HepG2 (cell line): ENCODE data around the gene NAPSA. TPM values are rescaled to one million over a fixed set of nuclear protein-coding genes. Genes with fewer than 3 reads are reported as not detected.

ENCODE experiments used
- ATAC-seq: fragments of 200-7000 bp; cut with Tn5 transposase; 3 replicates; pipeline ENCODE4 v1.9.1; 2020; ENCODE audit warnings: mild to moderate bottlenecking, moderate library complexity
- BruUV-seq: library from RNA; stranded (reverse); fragments of 400-500 nt; replicated peaks from 2 replicates; lab custom pipeline; 2021; lab: Mats Ljungman, UMichigan
- CTCF ChIA-PET: fragments of 300-600 bp; formaldehyde crosslinking; extraction: SDS; loops from one replicate; lab custom pipeline; 2021; ENCODE audit warnings: low total read pairs, inconsistent platforms, low intra/inter-chr PET ratio; lab: Yijun Ruan, JAX
- POLR2A ChIA-PET: fragments of 350-600 bp; sonication (Branson Sonifier 250); formaldehyde crosslinking; loops from one replicate; lab custom pipeline; 2020; ENCODE audit warnings: antibody characterized with exemption, inconsistent platforms; lab: Yijun Ruan, JAX
- DNase-seq: peaks from one replicate; pipeline ENCODE4 v3.0.0-alpha.2; 2015; ENCODE audit warnings: low spot score
- FAIRE-seq: peaks from 3 replicates; lab custom pipeline; 2011; peaks lifted over from hg19 to GRCh38; lab: Jason Lieb, UNC
- H2AFZ ChIP-seq: one replicate; pipeline ENCODE4 v1.6.1; 2011; ENCODE audit warnings: low read length, inconsistent platforms
- H3K27ac ChIP-seq: fragments of 300-600 bp; 3 replicates; pipeline ENCODE4 v1.8.0; 2011; ENCODE audit warnings: mixed run types, mild to moderate bottlenecking, mixed read lengths, low read length, inconsistent platforms; ENCODE audit not compliant: insufficient read depth; ENCODE audit errors: extremely low read length
- H3K27me3 ChIP-seq, 2 experiments: fragments of 200-600 bp in 1 of 2; 2 replicates in 1 of 2; 3 replicates in 1 of 2; pipeline versions ENCODE4 v1.6.0 to v1.8.0; 2011; ENCODE audit warnings: low read length in 2 of 2, mild to moderate bottlenecking in 2 of 2, moderate library complexity in 2 of 2, inconsistent platforms in 1 of 2; ENCODE audit not compliant: insufficient read depth in 2 of 2, control insufficient read depth in 1 of 2
- H3K36me3 ChIP-seq, 2 experiments: fragments of 200-600 bp in 1 of 2; replicated peaks in 1 of 2; 2 replicates in 1 of 2; 3 replicates in 1 of 2; pipeline versions ENCODE4 v1.5.1 to v1.8.0; 2011; ENCODE audit warnings: low read length in 2 of 2, inconsistent platforms in 1 of 2; ENCODE audit not compliant: insufficient read depth in 2 of 2, control insufficient read depth in 1 of 2
- H3K4me1 ChIP-seq: 2 replicates; pipeline ENCODE4 v1.5.1; 2012; ENCODE audit warnings: low read length, inconsistent platforms; ENCODE audit not compliant: insufficient read depth
- H3K4me2 ChIP-seq: 2 replicates; pipeline ENCODE4 v1.6.0; 2011; ENCODE audit warnings: low read depth, low read length, inconsistent platforms
- H3K4me3 ChIP-seq, 3 experiments: fragments of 200-600 bp in 1 of 3; sonication (generic), shearing (Covaris generic) in 1 of 3; replicated peaks in 1 of 3; 2 replicates each; pipeline ENCODE4 v1.5.1; 2011 to 2016; ENCODE audit warnings: low read length in 3 of 3, inconsistent platforms in 2 of 3, low read depth in 2 of 3, mild to moderate bottlenecking in 2 of 3, control low read depth in 1 of 3, mixed read lengths in 1 of 3; ENCODE audit not compliant: insufficient read depth in 1 of 3
- H3K79me2 ChIP-seq: one replicate; pipeline ENCODE4 v1.6.1; 2011; ENCODE audit warnings: low read length, inconsistent platforms; ENCODE audit not compliant: insufficient read depth
- H3K9ac ChIP-seq: 2 replicates; pipeline ENCODE4 v1.6.0; 2011; ENCODE audit warnings: mild to moderate bottlenecking, low read depth, low read length, inconsistent platforms; ENCODE audit not compliant: insufficient read depth
- H3K9me3 ChIP-seq: 2 replicates; pipeline ENCODE4 v1.5.1; 2012; ENCODE audit warnings: mild to moderate bottlenecking, low read length
- H4K20me1 ChIP-seq: 2 replicates; pipeline ENCODE4 v1.6.0; 2011; ENCODE audit warnings: inconsistent platforms, mild to moderate bottlenecking, low read length, moderate library complexity; ENCODE audit not compliant: insufficient read depth
- ATF1 ChIP-seq: IDR thresholded peaks from 2 replicates; pipeline ENCODE4 v1.6.1; 2016; ENCODE audit warnings: mild to moderate bottlenecking, control low read depth
- ATRX ChIP-seq: sonication (generic); formaldehyde crosslinking; IDR thresholded peaks from 2 replicates; pipeline ENCODE4 v1.4.0; 2020; ENCODE audit warnings: missing genetic modification reagents, borderline replicate concordance
- DPF2 ChIP-seq: sonication (generic); formaldehyde crosslinking; IDR thresholded peaks from 2 replicates; pipeline ENCODE4 v1.4.0; 2020; ENCODE audit warnings: mild to moderate bottlenecking, low read depth, missing genetic modification reagents, borderline replicate concordance
- EEA1 ChIP-seq: sonication (generic); formaldehyde crosslinking; IDR thresholded peaks from 2 replicates; pipeline ENCODE4 v1.5.1; 2020; ENCODE audit warnings: mild to moderate bottlenecking, missing genetic modification reagents, borderline replicate concordance
- PTBP1 ChIP-seq: fragments of 200-400 bp; formaldehyde crosslinking; IDR thresholded peaks from 2 replicates; pipeline ENCODE4 v1.6.1; 2018; ENCODE audit warnings: low read length, low read depth; ENCODE audit not compliant: poor library complexity, severe bottlenecking
- RFX1 ChIP-seq: fragments of 450-650 bp; IDR thresholded peaks from 2 replicates; pipeline ENCODE4 v1.6.1; 2017
- RXRA ChIP-seq: sonication (generic); formaldehyde crosslinking; IDR thresholded peaks from 2 replicates; pipeline ENCODE4 v1.5.1; 2020; ENCODE audit warnings: missing genetic modification reagents
- SAP130 ChIP-seq: IDR thresholded peaks from 2 replicates; pipeline ENCODE4 v1.6.1; 2016; ENCODE audit warnings: low read depth
- SRSF4 ChIP-seq: fragments of 200-400 bp; formaldehyde crosslinking; IDR thresholded peaks from one replicate; pipeline ENCODE4 v1.6.1; 2018; ENCODE audit warnings: mild to moderate bottlenecking, low read depth, low read length, moderate library complexity; ENCODE audit not compliant: poor library complexity, severe bottlenecking
- ZFY ChIP-seq: sonication (generic); formaldehyde crosslinking; IDR thresholded peaks from 2 replicates; pipeline ENCODE4 v1.4.0; 2020; ENCODE audit warnings: missing genetic modification reagents
- WGBS: methylation state at CpG from one replicate; pipeline ENCODE4 v1.1.6; 2017; ENCODE audit warnings: low lambda C conversion rate; 5-methylcytosine and 5-hydroxymethylcytosine counted together
- in situ Hi-C: cut with HindIII; loops from 2 replicates; pipeline ENCODE4 v1.10.0; 2017; ENCODE audit warnings: low pct_unique_long_range_greater_than_20kb; ENCODE audit not compliant: extremely low pct_ligation_motif_present
- intact Hi-C: fragments of 100-400 bp; cut with micrococcal nuclease; formaldehyde crosslinking; loops from one replicate; pipeline ENCODE4 v1.10.0; 2022; ENCODE audit not compliant: unreplicated experiment
- polyA plus RNA-seq, 8 experiments: library from polyadenylated mRNA; depleted of rRNA in 3 of 8; stranded (reverse) in 7 of 8; unstranded in 1 of 8; fragments of >200 nt; fragmentation: Illumina TruSeq in 4 of 8; extraction: Trizol in 4 of 8; gene quantifications; 2 replicates each; pipeline versions ENCODE4 v1.2.1 to v1.2.3, GENCODE V29; 2011 to 2016; ENCODE audit warnings: low read depth in 4 of 8, missing spikeins in 1 of 8, mixed read lengths in 1 of 8; ENCODE audit not compliant: insufficient read depth in 1 of 8
- total RNA-seq, 5 experiments: library from RNA; depleted of rRNA; stranded (reverse); fragments of >200 nt; fragmentation: Illumina TruSeq; extraction: Trizol; gene quantifications; 2 replicates each; pipeline ENCODE4 v1.2.3, GENCODE V29; 2016; ENCODE audit warnings: low read depth in 1 of 5
- TF ChIP-seq, protein P1 (sequence below): sonication (generic); formaldehyde crosslinking; IDR thresholded peaks from 2 replicates; pipeline ENCODE4 v1.4.0; 2020; ENCODE audit warnings: mild to moderate bottlenecking, missing genetic modification reagents
- TF ChIP-seq, protein P2 (sequence below): IDR thresholded peaks from 2 replicates; pipeline ENCODE4 v1.4.0; 2020; ENCODE audit warnings: mild to moderate bottlenecking, missing genetic modification reagents
- TF ChIP-seq, protein P3 (sequence below): sonication (generic); formaldehyde crosslinking; IDR thresholded peaks from 2 replicates; pipeline ENCODE4 v1.4.0; 2020; ENCODE audit warnings: missing genetic modification reagents

The NAPSA gene
- total and polyA plus RNA-seq, 2 of the 13 experiments (the other 11 are each of a cell fraction or from before 2014, with no cell fraction given) = not detected

DNA sequence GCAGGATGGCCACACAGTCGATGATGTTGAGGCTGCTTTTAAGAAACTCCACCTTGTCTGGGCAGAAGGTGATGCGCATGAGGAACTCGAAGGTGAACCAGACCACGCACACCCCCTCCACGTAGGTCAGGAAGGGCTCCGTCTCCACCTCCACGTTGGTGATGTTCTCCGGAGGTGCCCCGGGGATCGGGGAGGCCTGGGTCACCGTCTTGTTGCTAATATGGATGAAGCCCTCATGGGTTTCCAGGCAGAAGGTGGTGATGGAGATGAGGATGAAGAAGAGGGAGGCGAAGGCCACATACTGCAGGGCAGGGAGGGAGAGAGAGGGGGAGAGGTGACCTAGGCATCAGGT, 41.7 kb downstream of the NAPSA start (continued):
- TF ChIP-seq RFX1 = no peak

DNA sequence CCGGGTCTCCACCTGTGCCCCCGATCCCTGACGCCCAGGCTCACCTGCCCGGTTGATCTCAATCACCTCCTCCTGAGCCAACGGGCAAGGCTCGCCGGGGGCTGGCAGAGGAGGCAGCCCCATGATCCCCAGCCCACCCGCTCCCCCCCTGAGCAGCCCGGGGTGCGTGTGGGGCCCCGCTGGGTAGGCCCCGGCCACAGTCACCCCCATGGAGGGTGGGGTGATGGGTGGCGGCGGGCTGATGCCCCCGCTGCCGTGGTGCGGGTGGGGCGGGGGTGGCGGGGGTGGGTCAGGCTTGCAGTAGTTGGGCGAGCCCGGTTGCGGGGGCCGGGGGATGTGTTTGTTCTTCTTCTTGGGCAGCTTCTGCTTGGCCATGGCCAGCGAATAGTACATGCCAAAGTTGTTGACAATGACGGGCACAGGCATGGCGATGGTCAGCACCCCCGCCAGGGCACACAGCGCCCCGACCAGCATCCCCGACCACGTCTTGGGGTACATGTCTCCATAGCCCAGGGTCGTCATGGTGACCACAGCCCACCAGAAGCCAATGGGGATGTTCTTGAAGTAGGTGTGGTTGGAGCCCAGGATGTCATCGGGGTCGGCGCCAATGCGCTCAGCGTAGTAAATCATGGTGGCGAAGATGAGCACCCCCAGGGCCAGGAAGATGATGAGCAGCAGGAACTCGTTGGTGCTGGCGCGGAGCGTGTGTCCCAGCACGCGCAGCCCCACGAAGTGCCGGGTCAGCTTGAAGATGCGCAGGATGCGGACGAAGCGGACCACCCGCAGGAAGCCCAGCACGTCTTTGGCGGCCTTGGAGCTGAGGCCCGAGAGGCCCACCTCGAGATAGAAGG, 42.3 kb downstream of the NAPSA start:
- no peak overlapping the region for H3K4me2 ChIP-seq
- H3K9me3 ChIP-seq = no peaks in the 10 kb centered on the region
- H3K79me2 ChIP-seq = no peaks in the 10 kb centered on the region
- in situ Hi-C loops (no loop called here), intact Hi-C loops (no loop called here)
- no peak overlapping the region for H2AFZ ChIP-seq
- TF ChIP-seq ZFY (CRISPR knock-in tag) = no peak
- TF ChIP-seq, protein P1, sequence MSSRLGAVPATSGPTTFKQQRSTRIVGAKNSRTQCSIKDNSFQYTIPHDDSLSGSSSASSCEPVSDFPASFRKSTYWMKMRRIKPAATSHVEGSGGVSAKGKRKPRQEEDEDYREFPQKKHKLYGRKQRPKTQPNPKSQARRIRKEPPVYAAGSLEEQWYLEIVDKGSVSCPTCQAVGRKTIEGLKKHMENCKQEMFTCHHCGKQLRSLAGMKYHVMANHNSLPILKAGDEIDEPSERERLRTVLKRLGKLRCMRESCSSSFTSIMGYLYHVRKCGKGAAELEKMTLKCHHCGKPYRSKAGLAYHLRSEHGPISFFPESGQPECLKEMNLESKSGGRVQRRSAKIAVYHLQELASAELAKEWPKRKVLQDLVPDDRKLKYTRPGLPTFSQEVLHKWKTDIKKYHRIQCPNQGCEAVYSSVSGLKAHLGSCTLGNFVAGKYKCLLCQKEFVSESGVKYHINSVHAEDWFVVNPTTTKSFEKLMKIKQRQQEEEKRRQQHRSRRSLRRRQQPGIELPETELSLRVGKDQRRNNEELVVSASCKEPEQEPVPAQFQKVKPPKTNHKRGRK (CRISPR knock-in tag) = no peak
- TF ChIP-seq PTBP1 = no peak
- TF ChIP-seq SAP130 = no peak
- no peak for TF ChIP-seq EEA1 (CRISPR knock-in tag)
- no peak for TF ChIP-seq SRSF4
- TF ChIP-seq, protein P2, sequence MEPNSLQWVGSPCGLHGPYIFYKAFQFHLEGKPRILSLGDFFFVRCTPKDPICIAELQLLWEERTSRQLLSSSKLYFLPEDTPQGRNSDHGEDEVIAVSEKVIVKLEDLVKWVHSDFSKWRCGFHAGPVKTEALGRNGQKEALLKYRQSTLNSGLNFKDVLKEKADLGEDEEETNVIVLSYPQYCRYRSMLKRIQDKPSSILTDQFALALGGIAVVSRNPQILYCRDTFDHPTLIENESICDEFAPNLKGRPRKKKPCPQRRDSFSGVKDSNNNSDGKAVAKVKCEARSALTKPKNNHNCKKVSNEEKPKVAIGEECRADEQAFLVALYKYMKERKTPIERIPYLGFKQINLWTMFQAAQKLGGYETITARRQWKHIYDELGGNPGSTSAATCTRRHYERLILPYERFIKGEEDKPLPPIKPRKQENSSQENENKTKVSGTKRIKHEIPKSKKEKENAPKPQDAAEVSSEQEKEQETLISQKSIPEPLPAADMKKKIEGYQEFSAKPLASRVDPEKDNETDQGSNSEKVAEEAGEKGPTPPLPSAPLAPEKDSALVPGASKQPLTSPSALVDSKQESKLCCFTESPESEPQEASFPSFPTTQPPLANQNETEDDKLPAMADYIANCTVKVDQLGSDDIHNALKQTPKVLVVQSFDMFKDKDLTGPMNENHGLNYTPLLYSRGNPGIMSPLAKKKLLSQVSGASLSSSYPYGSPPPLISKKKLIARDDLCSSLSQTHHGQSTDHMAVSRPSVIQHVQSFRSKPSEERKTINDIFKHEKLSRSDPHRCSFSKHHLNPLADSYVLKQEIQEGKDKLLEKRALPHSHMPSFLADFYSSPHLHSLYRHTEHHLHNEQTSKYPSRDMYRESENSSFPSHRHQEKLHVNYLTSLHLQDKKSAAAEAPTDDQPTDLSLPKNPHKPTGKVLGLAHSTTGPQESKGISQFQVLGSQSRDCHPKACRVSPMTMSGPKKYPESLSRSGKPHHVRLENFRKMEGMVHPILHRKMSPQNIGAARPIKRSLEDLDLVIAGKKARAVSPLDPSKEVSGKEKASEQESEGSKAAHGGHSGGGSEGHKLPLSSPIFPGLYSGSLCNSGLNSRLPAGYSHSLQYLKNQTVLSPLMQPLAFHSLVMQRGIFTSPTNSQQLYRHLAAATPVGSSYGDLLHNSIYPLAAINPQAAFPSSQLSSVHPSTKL (CRISPR knock-in tag) = no peak
- no peak for TF ChIP-seq ATRX
- TF ChIP-seq RFX1 = no peak
- no peak for TF ChIP-seq DPF2 (CRISPR knock-in tag)
- TF ChIP-seq, protein P3, sequence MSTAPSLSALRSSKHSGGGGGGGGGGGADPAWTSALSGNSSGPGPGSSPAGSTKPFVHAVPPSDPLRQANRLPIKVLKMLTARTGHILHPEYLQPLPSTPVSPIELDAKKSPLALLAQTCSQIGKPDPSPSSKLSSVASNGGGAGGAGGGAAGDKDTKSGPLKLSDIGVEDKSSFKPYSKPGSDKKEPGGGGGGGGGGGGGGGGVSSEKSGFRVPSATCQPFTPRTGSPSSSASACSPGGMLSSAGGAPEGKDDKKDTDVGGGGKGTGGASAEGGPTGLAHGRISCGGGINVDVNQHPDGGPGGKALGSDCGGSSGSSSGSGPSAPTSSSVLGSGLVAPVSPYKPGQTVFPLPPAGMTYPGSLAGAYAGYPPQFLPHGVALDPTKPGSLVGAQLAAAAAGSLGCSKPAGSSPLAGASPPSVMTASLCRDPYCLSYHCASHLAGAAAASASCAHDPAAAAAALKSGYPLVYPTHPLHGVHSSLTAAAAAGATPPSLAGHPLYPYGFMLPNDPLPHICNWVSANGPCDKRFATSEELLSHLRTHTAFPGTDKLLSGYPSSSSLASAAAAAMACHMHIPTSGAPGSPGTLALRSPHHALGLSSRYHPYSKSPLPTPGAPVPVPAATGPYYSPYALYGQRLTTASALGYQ (CRISPR knock-in tag) = no peak
- no peak for TF ChIP-seq RXRA (CRISPR knock-in tag)
- TF ChIP-seq ATF1 (CRISPR knock-in tag) = no peak
- BruUV-seq = no TSS peak
- POLR2A ChIA-PET = no interaction called here
- H3K27me3 ChIP-seq = no peaks in the 10 kb centered on the region
- DNase-seq (no peak), ATAC-seq (no peak), FAIRE-seq (no peak)
- no peak overlapping the region for H3K4me3 ChIP-seq
- H3K36me3 ChIP-seq = peaks cover 0 to 3% of the 10 kb centered on the region in 2 experiments; a peak in 3 of 5 replicates
- WGBS = 97% methylated on average over 45 of the region's 55 CpGs
- no peak overlapping the region for H3K27ac ChIP-seq
- peaks cover 36% of the 10 kb centered on the region for H3K4me1 ChIP-seq
- peaks cover 7% of the 10 kb centered on the region; the same call in 1 of the 2 replicates for H4K20me1 ChIP-seq
- no peak overlapping the region for H3K9ac ChIP-seq
- CTCF ChIA-PET = no interaction called here
